Measurements from ENCODE around the gene CITED4. TPM values are rescaled to one million over a fixed set of nuclear protein-coding genes. Genes with fewer than 3 reads are reported as not detected.

Gene CITED4
- total and polyA plus RNA-seq, 9 of the 15 experiments (the other 6 are each of a cell fraction or from before 2014, with no cell fraction given): 0.11 to 1.2 (median 0.17) TPM; not detected in 2

DNA sequence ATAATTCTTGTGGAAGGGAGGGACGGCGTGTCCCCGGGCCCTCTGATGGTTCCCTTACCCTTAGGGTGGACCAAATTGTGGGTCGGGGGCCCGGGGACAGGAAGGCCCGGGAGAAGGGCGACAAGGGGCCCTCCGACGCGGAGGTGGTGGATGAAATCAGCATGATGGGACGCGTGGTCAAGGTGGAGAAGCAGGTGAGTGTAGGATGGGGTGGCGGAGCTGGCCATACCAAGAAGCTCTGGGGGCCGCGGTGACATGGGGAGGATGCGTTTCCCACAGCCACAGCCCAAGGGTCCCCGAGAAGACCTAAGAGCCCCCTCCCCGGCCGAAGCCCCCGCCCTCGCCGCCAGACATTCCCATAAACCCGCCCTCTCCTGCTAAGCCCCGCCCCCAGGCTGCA, 24.6 kb downstream of the CITED4 start (continued):
- TF ChIP-seq MTA3 (IDR thresholded peaks at IDR 0.05; ENCODE audit: borderline replicate concordance) (no peak), ZNF507 (tag; conservative IDR thresholded peaks at IDR 0.05) (no peak), GABPA (tag; conservative IDR thresholded peaks at IDR 0.05; ENCODE audit: low read depth) (no peak), ZNF79 (CRISPR knock-in tag; IDR thresholded peaks at IDR 0.05; ENCODE audit: low read depth) (no peak), ARNT (IDR thresholded peaks at IDR 0.05) (no peak)
- TF ChIP-seq, protein P1, sequence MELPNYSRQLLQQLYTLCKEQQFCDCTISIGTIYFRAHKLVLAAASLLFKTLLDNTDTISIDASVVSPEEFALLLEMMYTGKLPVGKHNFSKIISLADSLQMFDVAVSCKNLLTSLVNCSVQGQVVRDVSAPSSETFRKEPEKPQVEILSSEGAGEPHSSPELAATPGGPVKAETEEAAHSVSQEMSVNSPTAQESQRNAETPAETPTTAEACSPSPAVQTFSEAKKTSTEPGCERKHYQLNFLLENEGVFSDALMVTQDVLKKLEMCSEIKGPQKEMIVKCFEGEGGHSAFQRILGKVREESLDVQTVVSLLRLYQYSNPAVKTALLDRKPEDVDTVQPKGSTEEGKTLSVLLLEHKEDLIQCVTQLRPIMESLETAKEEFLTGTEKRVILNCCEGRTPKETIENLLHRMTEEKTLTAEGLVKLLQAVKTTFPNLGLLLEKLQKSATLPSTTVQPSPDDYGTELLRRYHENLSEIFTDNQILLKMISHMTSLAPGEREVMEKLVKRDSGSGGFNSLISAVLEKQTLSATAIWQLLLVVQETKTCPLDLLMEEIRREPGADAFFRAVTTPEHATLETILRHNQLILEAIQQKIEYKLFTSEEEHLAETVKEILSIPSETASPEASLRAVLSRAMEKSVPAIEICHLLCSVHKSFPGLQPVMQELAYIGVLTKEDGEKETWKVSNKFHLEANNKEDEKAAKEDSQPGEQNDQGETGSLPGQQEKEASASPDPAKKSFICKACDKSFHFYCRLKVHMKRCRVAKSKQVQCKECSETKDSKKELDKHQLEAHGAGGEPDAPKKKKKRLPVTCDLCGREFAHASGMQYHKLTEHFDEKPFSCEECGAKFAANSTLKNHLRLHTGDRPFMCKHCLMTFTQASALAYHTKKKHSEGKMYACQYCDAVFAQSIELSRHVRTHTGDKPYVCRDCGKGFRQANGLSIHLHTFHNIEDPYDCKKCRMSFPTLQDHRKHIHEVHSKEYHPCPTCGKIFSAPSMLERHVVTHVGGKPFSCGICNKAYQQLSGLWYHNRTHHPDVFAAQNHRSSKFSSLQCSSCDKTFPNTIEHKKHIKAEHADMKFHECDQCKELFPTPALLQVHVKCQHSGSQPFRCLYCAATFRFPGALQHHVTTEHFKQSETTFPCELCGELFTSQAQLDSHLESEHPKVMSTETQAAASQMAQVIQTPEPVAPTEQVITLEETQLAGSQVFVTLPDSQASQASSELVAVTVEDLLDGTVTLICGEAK (IDR thresholded peaks at IDR 0.05): no peak
- TF ChIP-seq, protein P1 (CRISPR knock-in tag; IDR thresholded peaks at IDR 0.05): no peak

Measured in K562 (cell line).